Brain microvascular endothelial cell (primary cell): ENCODE results near the gene SLC5A5.

Source experiments
- DNase-seq: peaks from one replicate; pipeline ENCODE4 v3.0.0-alpha.2; 2020
- H3K27ac ChIP-seq: fragments of 250-450 bp; sonication (Bioruptor Pico); 2 replicates; pipeline ENCODE4 v1.5.1; 2020; ENCODE audit warnings: mild to moderate bottlenecking, moderate library complexity
- H3K27me3 ChIP-seq: fragments of 250-450 bp; sonication (Bioruptor Pico); replicated peaks from 2 replicates; pipeline ENCODE4 v1.5.1; 2020; ENCODE audit warnings: mild to moderate bottlenecking
- H3K36me3 ChIP-seq: fragments of 250-450 bp; sonication (Bioruptor Pico); replicated peaks from 2 replicates; pipeline ENCODE4 v1.5.1; 2020; ENCODE audit warnings: mild to moderate bottlenecking
- H3K4me3 ChIP-seq: 2 replicates; pipeline ENCODE4 v1.5.1; 2011; ENCODE audit warnings: low read depth, mild to moderate bottlenecking, control low read depth, low read length, moderate library complexity
- CTCF ChIP-seq: IDR thresholded peaks from 2 replicates; pipeline ENCODE4 v1.5.1; 2011; ENCODE audit warnings: low read depth, mild to moderate bottlenecking, moderate library complexity, low read length, control low read depth, inconsistent platforms; ENCODE audit errors: missing control alignments
- in situ Hi-C: cut with HindIII; loops from 2 replicates; pipeline ENCODE4 v1.10.0; 2017; ENCODE audit warnings: low sequenced_read_pairs, low pct_ligation_motif_present

Gene SLC5A5

GRCh38 chr19:17831419-17831888 lies 40.3 kb upstream of the SLC5A5 start:
- TF ChIP-seq CTCF = no peak
- H3K27me3 ChIP-seq = no peaks in the 10 kb centered on the region
- H3K27ac ChIP-seq = no peak overlapping the region
- no peaks in the 10 kb centered on the region for H3K36me3 ChIP-seq
- no peak for DNase-seq
- in situ Hi-C loops = no loop called here
- peak overlapping the region; percentile 36 for H3K4me3 ChIP-seq

GRCh38 chr19:17832443-17833208 lies 39.1 kb upstream of the SLC5A5 start:
- H3K4me3 ChIP-seq = no peak overlapping the region
- no peaks in the 10 kb centered on the region for H3K36me3 ChIP-seq
- in situ Hi-C loops = no loop called here
- TF ChIP-seq CTCF = no peak
- H3K27me3 ChIP-seq = no peaks in the 10 kb centered on the region
- H3K27ac ChIP-seq = no peak overlapping the region
- no peak for DNase-seq

- Histone ChIP-seq H3K27ac (no peak overlapping the region), H3K36me3 (no peaks in the 10 kb centered on the region), H3K27me3 (no peaks in the 10 kb centered on the region), H3K4me3 (no peak overlapping the region)
- TF ChIP-seq CTCF = peak; percentile 43
- DNase-seq = no peak
- in situ Hi-C loops = no loop called here
Observed at GRCh38 chr19:17834350-17835181, 37.2 kb upstream of the SLC5A5 start.

GRCh38 chr19:17835182-17836006 lies 36.4 kb upstream of the SLC5A5 start:
- Histone ChIP-seq H3K27ac (no peak overlapping the region), H3K27me3 (no peaks in the 10 kb centered on the region), H3K4me3 (no peak overlapping the region), H3K36me3 (no peaks in the 10 kb centered on the region)
- no peak for DNase-seq
- no peak for TF ChIP-seq CTCF
- in situ Hi-C loops = no loop called here

- H3K36me3 ChIP-seq = no peaks in the 10 kb centered on the region
- in situ Hi-C loops = no loop called here
- H3K27ac ChIP-seq = no peak overlapping the region
- H3K27me3 ChIP-seq = no peaks in the 10 kb centered on the region
- H3K4me3 ChIP-seq = no peak overlapping the region
- no peak for DNase-seq
- TF ChIP-seq CTCF = no peak
Observed at GRCh38 chr19:17836530-17836929, 35.2 kb upstream of the SLC5A5 start.
